GM10248 (cell line): ENCODE results near the gene LTB4R.

Experiments
- CTCF ChIA-PET: fragments of 300-600 bp; sonication (Branson Sonifier 250); formaldehyde crosslinking; extraction: SDS; loops from one replicate; lab custom pipeline; 2021; ENCODE audit warnings: antibody characterized with exemption; lab: Yijun Ruan, JAX
- POLR2A ChIA-PET: fragments of 350-650 bp; sonication (Branson Sonifier 250); formaldehyde crosslinking; extraction: SDS; loops from one replicate; lab custom pipeline; 2020; ENCODE audit warnings: antibody characterized with exemption; lab: Yijun Ruan, JAX
- DNase-seq: peaks from one replicate; pipeline ENCODE4 v3.0.0; 2012; ENCODE audit errors: extremely low spot score
- CTCF ChIP-seq: IDR thresholded peaks from 2 replicates; pipeline ENCODE4 v1.5.1; 2012; ENCODE audit warnings: mild to moderate bottlenecking, low read depth; ENCODE audit errors: extremely low read depth, missing control alignments, control extremely low read depth

Gene LTB4R

DNA sequence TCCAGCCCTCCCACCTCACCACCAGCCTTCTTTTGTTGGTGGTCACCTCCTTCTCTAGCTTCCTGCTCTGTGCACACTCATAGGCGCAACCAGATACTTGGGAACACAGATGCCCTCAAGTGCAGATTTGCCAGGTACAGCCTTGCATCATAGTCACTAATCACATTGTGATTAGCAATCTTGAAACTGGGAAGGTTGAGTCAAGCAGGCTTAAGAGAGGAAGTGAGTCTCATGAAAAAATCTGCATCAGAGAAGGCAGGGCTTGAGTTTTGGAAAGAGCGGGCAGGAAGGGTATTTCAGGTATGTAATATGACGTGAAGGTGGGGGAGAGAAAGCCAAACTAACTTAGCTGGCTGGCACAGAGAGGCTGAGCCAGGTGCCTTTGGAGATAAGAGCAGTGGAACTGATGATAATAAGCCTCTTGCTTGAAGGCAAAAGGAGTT, 37.2 kb upstream of the LTB4R start:
- CTCF ChIA-PET, result interaction anchor here (0.7 to 8.0 kb wide), 12 partner anchors 16 to 113 kb away, joined by 3 to 68 read pairs (median 5); partner anchors contain the start of genes CIDEB, IRF9, LTB4R and LTB4R2
- no peak for TF ChIP-seq CTCF
- DNase-seq, result peak; percentile 73
- POLR2A ChIA-PET, result interaction anchor here (0.7 to 1.5 kb wide), 2 partner anchors 23 to 32 kb away, joined by 9 to 12 read pairs; partner anchors contain the start of gene TINF2

DNA sequence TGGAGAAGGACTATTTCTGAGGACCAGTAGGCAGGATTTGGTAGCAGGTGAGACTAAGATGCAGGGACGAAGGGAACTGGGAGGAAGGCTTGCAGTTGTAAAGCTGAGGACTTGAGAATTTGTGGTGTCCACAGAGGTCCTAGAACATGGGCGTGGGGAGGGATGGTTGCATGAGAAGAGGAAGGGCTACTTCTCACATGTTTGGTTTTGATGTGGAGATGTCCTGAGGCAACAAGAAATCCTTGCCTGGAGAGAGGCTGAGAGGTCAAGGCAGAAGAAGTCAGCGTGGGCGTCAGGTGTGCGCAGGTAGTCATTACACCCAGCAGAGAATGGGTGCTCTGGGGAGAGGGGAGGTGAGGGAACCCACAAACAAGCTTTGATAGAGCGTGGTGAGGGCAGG, 34.2 kb upstream of the LTB4R start:
- DNase-seq, result no peak
- TF ChIP-seq CTCF, result no peak
- POLR2A ChIA-PET, result interaction anchor here (0.6 to 0.8 kb wide), 2 partner anchors 17 to 25 kb away, joined by 3 read pairs; no protein-coding TSS in a partner anchor
- CTCF ChIA-PET, result interaction anchor here (1.4 to 5.7 kb wide), 4 partner anchors 20 to 61 kb away, joined by 3 to 26 read pairs (median 10); partner anchors contain the start of genes CIDEB, MDP1 and TINF2

DNA sequence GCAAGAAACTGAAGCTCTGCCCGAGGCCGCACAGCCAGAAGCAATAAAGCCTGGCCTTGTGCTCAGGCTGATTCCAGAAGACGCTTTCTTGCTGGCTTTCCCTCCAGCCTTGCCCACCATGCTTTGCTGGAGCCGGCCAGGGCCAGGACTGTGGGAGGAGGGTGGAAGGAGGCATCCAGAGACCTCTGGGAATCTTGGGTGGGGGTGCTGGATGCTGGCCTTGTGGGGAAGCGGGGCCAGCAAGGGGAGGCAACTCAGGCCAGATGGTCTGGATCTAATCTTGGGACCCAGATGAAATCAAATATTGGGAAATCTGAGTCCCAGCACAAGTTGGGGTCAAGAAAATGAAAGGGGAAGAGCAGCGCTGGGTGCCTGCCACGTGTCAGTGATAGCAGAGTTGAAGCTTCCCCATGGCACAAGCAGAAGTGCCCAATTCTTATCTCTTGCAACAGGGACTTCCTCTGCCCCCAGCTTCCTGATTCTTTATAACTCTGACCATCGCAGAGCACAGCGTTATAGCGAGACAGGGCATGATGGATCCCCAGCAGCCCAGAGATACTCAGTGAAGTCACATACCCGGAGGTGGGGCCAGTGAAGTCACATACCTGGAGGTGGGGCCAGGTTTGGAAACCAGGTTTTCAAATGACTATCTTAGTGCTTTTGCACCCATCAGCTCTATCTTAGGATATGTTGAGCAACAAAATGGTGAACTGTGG, 33.5 kb upstream of the LTB4R start:
- TF ChIP-seq CTCF, result no peak
- ChIA-PET POLR2A (interaction anchor here (0.8 kb wide), 1 partner anchor 17 kb away, joined by 3 read pairs; no protein-coding TSS in a partner anchor), CTCF (interaction anchor here (1.2 to 6.1 kb wide), 5 partner anchors 13 to 154 kb away, joined by 3 to 42 read pairs (median 15); partner anchors contain the start of genes CIDEB and TINF2)
- DNase-seq, result no peak

- no peak for DNase-seq
- CTCF ChIA-PET, result interaction anchor here (1.2 to 13.3 kb wide), 8 partner anchors 8 to 153 kb away, joined by 3 to 121 read pairs (median 20); partner anchors contain the start of genes CIDEB, DHRS1, MDP1 and NOP9
- no peak for TF ChIP-seq CTCF
- POLR2A ChIA-PET, result no interaction called here
These were observed 32.9 kb upstream of the LTB4R start for GRCh38 chr14:24278424-24278823.

- TF ChIP-seq CTCF, result peak; percentile 11
- ChIA-PET POLR2A (no interaction called here), CTCF (interaction anchor here (0.7 to 13.3 kb wide), 12 partner anchors 10 to 63 kb away, joined by 3 to 121 read pairs (median 12); partner anchors contain the start of genes CIDEB, DHRS1, MDP1 and NOP9)
- DNase-seq, result peak; percentile 50
These were observed 31.8 kb upstream of the LTB4R start for GRCh38 chr14:24279301-24280186.
